Stimulated activated CD4-positive, alpha-beta T cell treated with anti-CD3 and anti-CD28 coated beads, Interleukin-2, amount 100 ng/mL, for 4 hours (primary cell): ENCODE results near the gene GGT6.
"Not testable (repeated sequence)": the region's sequence is repeated elsewhere in the genome, so short reads cannot be mapped to it uniquely, and the experiment has no call there.

Experiments
- DNase-seq: peaks from one replicate; pipeline ENCODE4 v3.0.0-alpha.2; 2020; ENCODE audit warnings: low read depth

Gene GGT6

GRCh38 chr17:4560421-4560820, at the start of gene GGT6:
Gene GGT6 (minus strand): TSS chr17:4560577. CDS start chr17:4560521, 56 bp downstream.
- DNase-seq: no peak

GRCh38 chr17:4610162-4610561, 49.8 kb upstream of the GGT6 start:
- no peak for DNase-seq

GRCh38 chr17:4609761-4610160, 49.4 kb upstream of the GGT6 start:
- DNase-seq: no peak

GRCh38 chr17:4607773-4608187, 47.4 kb upstream of the GGT6 start:
- DNase-seq: no peak

GRCh38 chr17:4607261-4607741, 46.9 kb upstream of the GGT6 start:
- DNase-seq: no peak

GRCh38 chr17:4605826-4606225, 45.4 kb upstream of the GGT6 start:
- no peak for DNase-seq

GRCh38 chr17:4604736-4605135, 44.4 kb upstream of the GGT6 start:
- DNase-seq: not testable (repeated sequence)

GRCh38 chr17:4604111-4604644, 43.8 kb upstream of the GGT6 start:
- no peak for DNase-seq

GRCh38 chr17:4602041-4602440, 41.7 kb upstream of the GGT6 start:
- no peak for DNase-seq

- DNase-seq: no peak
Observed at GRCh38 chr17:4601326-4601725, 40.9 kb upstream of the GGT6 start.

GRCh38 chr17:4600563-4600962, 40.2 kb upstream of the GGT6 start:
- no peak for DNase-seq

- DNase-seq: no peak
Observed at GRCh38 chr17:4599505-4600281, 39.3 kb upstream of the GGT6 start.

- DNase-seq: no peak
Observed at GRCh38 chr17:4598776-4599504, 38.6 kb upstream of the GGT6 start.

- DNase-seq: no peak
Observed at GRCh38 chr17:4597975-4598374, 37.6 kb upstream of the GGT6 start.

GRCh38 chr17:4596636-4597380, 36.4 kb upstream of the GGT6 start:
- DNase-seq: no peak

GRCh38 chr17:4595685-4596342, 35.4 kb upstream of the GGT6 start:
- DNase-seq: not testable (repeated sequence)

- DNase-seq: no peak
Observed at GRCh38 chr17:4594931-4595684, 34.7 kb upstream of the GGT6 start.

- DNase-seq: no peak
Observed at GRCh38 chr17:4594406-4594805, 34.0 kb upstream of the GGT6 start.

- DNase-seq: no peak
Observed at GRCh38 chr17:4593021-4593421, 32.6 kb upstream of the GGT6 start.

GRCh38 chr17:4592240-4593005, 32.0 kb upstream of the GGT6 start:
- no peak for DNase-seq
